Keratinocyte (primary cell): Measurements from ENCODE around the gene SIM2.

Source experiments
- EZH2 ChIP-seq: IDR thresholded peaks from one replicate; pipeline ENCODE4 v1.6.1; 2012; ENCODE audit warnings: inconsistent platforms, mild to moderate bottlenecking, low read length, moderate library complexity
- TF ChIP-seq, protein P1 (sequence below), 3 experiments: IDR thresholded peaks in 1 of 3; conservative IDR thresholded peaks in 1 of 3; optimal IDR thresholded peaks in 1 of 3; 2 replicates in 2 of 3; 3 replicates in 1 of 3; pipeline versions ENCODE3 to v1.5.1; 2011; ENCODE audit warnings: low read length in 3 of 3, mild to moderate bottlenecking in 3 of 3, moderate library complexity in 2 of 3, control low read depth in 1 of 3, inconsistent platforms in 1 of 3; ENCODE audit not compliant: insufficient read depth in 2 of 3; ENCODE audit errors: extremely low read depth in 1 of 3

DNA sequence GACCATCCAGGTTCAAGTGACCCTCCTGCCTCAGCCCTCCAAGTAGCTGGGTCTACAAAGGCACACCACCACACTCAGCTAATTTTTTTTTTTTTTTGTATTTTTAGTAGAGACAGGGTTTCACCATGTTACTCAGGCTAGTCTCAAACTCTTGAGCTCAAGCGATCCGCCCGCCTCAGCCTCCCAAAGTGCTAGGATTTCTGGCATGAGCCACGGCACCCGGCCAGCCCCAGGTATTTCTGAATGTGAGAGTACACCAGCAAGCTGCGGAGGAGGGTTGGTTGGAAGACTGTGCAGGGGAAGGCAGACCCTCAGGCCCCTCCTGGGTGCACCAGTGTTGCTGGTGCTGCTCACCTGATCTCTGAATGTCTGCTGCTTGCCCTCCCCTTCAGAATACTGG, 33.1 kb upstream of the SIM2 start:
- TF ChIP-seq, protein P1, sequence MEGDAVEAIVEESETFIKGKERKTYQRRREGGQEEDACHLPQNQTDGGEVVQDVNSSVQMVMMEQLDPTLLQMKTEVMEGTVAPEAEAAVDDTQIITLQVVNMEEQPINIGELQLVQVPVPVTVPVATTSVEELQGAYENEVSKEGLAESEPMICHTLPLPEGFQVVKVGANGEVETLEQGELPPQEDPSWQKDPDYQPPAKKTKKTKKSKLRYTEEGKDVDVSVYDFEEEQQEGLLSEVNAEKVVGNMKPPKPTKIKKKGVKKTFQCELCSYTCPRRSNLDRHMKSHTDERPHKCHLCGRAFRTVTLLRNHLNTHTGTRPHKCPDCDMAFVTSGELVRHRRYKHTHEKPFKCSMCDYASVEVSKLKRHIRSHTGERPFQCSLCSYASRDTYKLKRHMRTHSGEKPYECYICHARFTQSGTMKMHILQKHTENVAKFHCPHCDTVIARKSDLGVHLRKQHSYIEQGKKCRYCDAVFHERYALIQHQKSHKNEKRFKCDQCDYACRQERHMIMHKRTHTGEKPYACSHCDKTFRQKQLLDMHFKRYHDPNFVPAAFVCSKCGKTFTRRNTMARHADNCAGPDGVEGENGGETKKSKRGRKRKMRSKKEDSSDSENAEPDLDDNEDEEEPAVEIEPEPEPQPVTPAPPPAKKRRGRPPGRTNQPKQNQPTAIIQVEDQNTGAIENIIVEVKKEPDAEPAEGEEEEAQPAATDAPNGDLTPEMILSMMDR (optimal IDR thresholded peaks at IDR 0.05 in 1 of 3, IDR thresholded peaks at IDR 0.05 in 1 of 3, conservative IDR thresholded peaks at IDR 0.05 in 1 of 3; ENCODE audit: extremely low read depth in 1 of 3, insufficient read depth in 2 of 3, low read length in 3 of 3): no peak
- TF ChIP-seq EZH2: no peak
